K562 (cell line): ENCODE results near the gene NUF2. TPM values are rescaled to one million over a fixed set of nuclear protein-coding genes. Genes with fewer than 3 reads are reported as not detected.

Experiments
- ATAC-seq: fragments of 200-7000 bp; cut with Tn5 transposase; 3 replicates; pipeline ENCODE4 v1.9.1; 2020; ENCODE audit warnings: moderate library complexity
- BruUV-seq: library from RNA; stranded (reverse); fragments of 400-500 nt; replicated peaks from 2 replicates; lab custom pipeline; 2021; lab: Mats Ljungman, UMichigan
- CTCF ChIA-PET: fragments of 300-600 bp; formaldehyde crosslinking; extraction: SDS; loops from one replicate; lab custom pipeline; 2021; ENCODE audit warnings: low intra/inter-chr PET ratio; lab: Yijun Ruan, JAX
- POLR2A ChIA-PET: fragments of 300-600, 350-650 bp; sonication (Branson Sonifier 250); formaldehyde crosslinking; extraction: SDS; loops from one replicate; lab custom pipeline; 2021; ENCODE audit warnings: antibody characterized with exemption, inconsistent platforms; lab: Yijun Ruan, JAX
- DNase-seq, 4 experiments: peaks; one replicate each; pipeline versions ENCODE4 v3.0.0 to v3.0.0-alpha.2; 2011 to 2018; ENCODE audit warnings: low spot score in 3 of 4, mixed read lengths in 3 of 4; ENCODE audit errors: extremely low read depth in 1 of 4
- FAIRE-seq: peaks from 2 replicates; lab custom pipeline; 2011; peaks lifted over from hg19 to GRCh38; lab: Jason Lieb, UNC
- H2AFZ ChIP-seq: 2 replicates; pipeline ENCODE4 v1.6.0; 2011; ENCODE audit warnings: low read depth, low read length, control low read depth, inconsistent platforms
- H3K27ac ChIP-seq: fragments of 200-600 bp; 3 replicates; pipeline ENCODE4 v1.8.0; 2011; ENCODE audit warnings: low read depth, mild to moderate bottlenecking, control low read depth, inconsistent platforms, low read length, moderate library complexity, mixed read lengths; ENCODE audit errors: extremely low read depth
- H3K27me3 ChIP-seq, 2 experiments: fragments of 300-600 bp in 1 of 2; 2 replicates in 1 of 2; 3 replicates in 1 of 2; pipeline versions ENCODE4 v1.6.0 to v1.8.0; 2011; ENCODE audit warnings: inconsistent platforms in 2 of 2, low read length in 2 of 2, mild to moderate bottlenecking in 1 of 2, mixed read lengths in 1 of 2, moderate library complexity in 1 of 2; ENCODE audit not compliant: control insufficient read depth in 2 of 2, insufficient read depth in 2 of 2
- H3K36me3 ChIP-seq: fragments of 300-600 bp; 3 replicates; pipeline ENCODE4 v1.8.0; 2011; ENCODE audit warnings: mild to moderate bottlenecking, low read length, inconsistent platforms; ENCODE audit not compliant: control insufficient read depth, insufficient read depth
- H3K4me1 ChIP-seq, 2 experiments: fragments of 200-600 bp in 1 of 2; replicated peaks in 1 of 2; 2 replicates in 1 of 2; 3 replicates in 1 of 2; pipeline versions ENCODE4 v1.5.1 to v1.8.0; 2011; ENCODE audit warnings: inconsistent platforms in 2 of 2, low read length in 2 of 2, mild to moderate bottlenecking in 1 of 2, mixed read lengths in 1 of 2, moderate library complexity in 1 of 2; ENCODE audit not compliant: control insufficient read depth in 2 of 2, insufficient read depth in 2 of 2
- H3K4me2 ChIP-seq: 2 replicates; pipeline ENCODE4 v1.6.1; 2011; ENCODE audit warnings: low read length, control low read depth, inconsistent platforms, mixed read lengths; ENCODE audit not compliant: insufficient read depth
- H3K4me3 ChIP-seq: fragments of 200-600 bp; sonication (generic), shearing (Covaris generic); 2 replicates; pipeline ENCODE4 v1.5.1; 2016; ENCODE audit warnings: control low read depth, inconsistent platforms
- H3K79me2 ChIP-seq: fragments of 200-600 bp; 3 replicates; pipeline ENCODE4 v1.8.0; 2011; ENCODE audit warnings: low read length, inconsistent platforms; ENCODE audit not compliant: control insufficient read depth, insufficient read depth
- H3K9ac ChIP-seq, 2 experiments: 2 replicates each; pipeline versions ENCODE4 v1.6.0 to v1.6.1; 2011; ENCODE audit warnings: low read depth in 2 of 2, low read length in 2 of 2, control low read depth in 1 of 2, inconsistent platforms in 1 of 2, mild to moderate bottlenecking in 1 of 2, mixed read lengths in 1 of 2; ENCODE audit not compliant: insufficient read depth in 1 of 2
- H3K9me1 ChIP-seq: one replicate; pipeline ENCODE4 v1.6.0; 2011; ENCODE audit warnings: inconsistent platforms, mild to moderate bottlenecking, low read length, moderate library complexity; ENCODE audit not compliant: control insufficient read depth, insufficient read depth
- H3K9me3 ChIP-seq: replicated peaks from 2 replicates; pipeline ENCODE4 v1.5.1; 2011; ENCODE audit warnings: low read depth, low read length, inconsistent platforms; ENCODE audit not compliant: control insufficient read depth, insufficient read depth
- H4K20me1 ChIP-seq: replicated peaks from 2 replicates; pipeline ENCODE4 v1.6.1; 2011; ENCODE audit warnings: low read length, inconsistent platforms, mixed read lengths; ENCODE audit not compliant: control insufficient read depth, insufficient read depth
- CBFA2T3 ChIP-seq: fragments of 450-650 bp; IDR thresholded peaks from 2 replicates; pipeline ENCODE4 v1.6.1; 2017
- MXD1 ChIP-seq: fragments of 250-450 bp; sonication (Bioruptor Pico); IDR thresholded peaks from 2 replicates; pipeline ENCODE4 v1.8.0; 2021; ENCODE audit warnings: borderline replicate concordance, mild to moderate bottlenecking, moderate library complexity; ENCODE audit not compliant: poor library complexity, severe bottlenecking
- MYC ChIP-seq, 2 experiments: fragments of 250-450 bp in 1 of 2; sonication (Bioruptor Pico) in 1 of 2; IDR thresholded peaks; 2 replicates each; pipeline versions ENCODE4 v1.5.1 to v1.6.1; 2012 to 2021; ENCODE audit warnings: low read depth in 2 of 2, borderline replicate concordance in 1 of 2, improper control_type of control experiment in 1 of 2, low read length in 1 of 2, mild to moderate bottlenecking in 1 of 2, moderate library complexity in 1 of 2
- NFATC3 ChIP-seq: fragments of 450-650 bp; IDR thresholded peaks from 2 replicates; pipeline ENCODE4 v1.6.1; 2017; ENCODE audit warnings: mild to moderate bottlenecking
- POLR2AphosphoS5 ChIP-seq: IDR thresholded peaks from 2 replicates; pipeline ENCODE4 v1.6.1; 2011; ENCODE audit warnings: mild to moderate bottlenecking, low read depth, low read length, moderate library complexity; ENCODE audit not compliant: control insufficient read depth, insufficient read depth
- PRMT5 ChIP-seq: sonication (generic); formaldehyde crosslinking; IDR thresholded peaks from 2 replicates; pipeline ENCODE4 v1.5.0; 2020; ENCODE audit warnings: missing genetic modification reagents
- RUNX1 ChIP-seq: sonication (generic); IDR thresholded peaks from 2 replicates; pipeline ENCODE4 v1.6.1; 2016; ENCODE audit warnings: antibody characterized with exemption, low read depth
- SMAD3 ChIP-seq: fragments of 450-650 bp; formaldehyde crosslinking; conservative IDR thresholded peaks from 2 replicates; pipeline ENCODE4 v1.4.0; 2020; ENCODE audit warnings: mild to moderate bottlenecking
- STAT6 ChIP-seq: sonication (generic); formaldehyde crosslinking; IDR thresholded peaks from 2 replicates; pipeline ENCODE4 v1.8.1; 2023; ENCODE audit warnings: mild to moderate bottlenecking, missing genetic modification reagents
- TCF15 ChIP-seq: fragments of 250-450 bp; sonication (Bioruptor Pico); IDR thresholded peaks from 2 replicates; pipeline ENCODE4 v1.8.0; 2022; ENCODE audit warnings: moderate library complexity, mild to moderate bottlenecking, inconsistent platforms
- ZNF253 ChIP-seq: fragments of 250-450 bp; sonication (Bioruptor Pico); conservative IDR thresholded peaks from 2 replicates; pipeline ENCODE4 v1.6.1; 2021; ENCODE audit warnings: mild to moderate bottlenecking
- ZNF785 ChIP-seq: fragments of 250-450 bp; sonication (Bioruptor Pico); IDR thresholded peaks from 2 replicates; pipeline ENCODE4 v1.4.0; 2020; ENCODE audit warnings: mild to moderate bottlenecking
- WGBS: fragments of 100-300 bp; shearing (Covaris generic); methylation state at CpG from one replicate; pipeline ENCODE4 v1.1.6; 2016; ENCODE audit warnings: low coverage, mixed read lengths; ENCODE audit not compliant: insufficient coverage; ENCODE audit errors: missing lambda C conversion rate; 5-methylcytosine and 5-hydroxymethylcytosine counted together
- in situ Hi-C: fragments of 300-500 bp; cut with MboI; formaldehyde crosslinking; loops from 4 replicates; pipeline ENCODE4 v1.15.0; 2018; ENCODE audit warnings: inconsistent platforms, mixed read lengths
- intact Hi-C: fragments of 100-400 bp; cut with micrococcal nuclease; formaldehyde crosslinking; loops from 2 replicates; pipeline ENCODE4 v1.14.2; 2022
- polyA plus RNA-seq, 8 experiments: library from polyadenylated mRNA; depleted of rRNA in 4 of 8; stranded (reverse) in 5 of 8; unstranded in 3 of 8; fragments of >200 nt; fragmentation: Nextera tagmentation in 2 of 8; fragmentation: Illumina TruSeq in 1 of 8; extraction: Ambion mirVana in 2 of 8; extraction: Trizol in 1 of 8; gene quantifications; 2 replicates each; pipeline versions ENCODE4 v1.2.1 to v1.2.3, GENCODE V29; 2011 to 2014; ENCODE audit warnings: inconsistent platforms in 1 of 8, missing spikeins in 1 of 8
- total RNA-seq, 7 experiments: library from RNA; depleted of rRNA in 6 of 7; stranded (reverse); fragments of >200 nt in 6 of 7; fragmentation: Illumina TruSeq in 2 of 7; extraction: Trizol in 2 of 7; gene quantifications; 2 replicates each; pipeline versions ENCODE4 v1.2.1 to v1.2.3, GENCODE V29; 2011 to 2021; ENCODE audit warnings: low replicate concordance in 1 of 7
- TF ChIP-seq, protein P1 (sequence below): IDR thresholded peaks from 3 replicates; pipeline ENCODE4 v1.6.1; 2011; ENCODE audit warnings: borderline replicate concordance, mild to moderate bottlenecking, moderate library complexity; ENCODE audit not compliant: insufficient read length; ENCODE audit errors: extremely low read depth

NUF2 gene
- total and polyA plus RNA-seq, 9 of the 15 experiments (the other 6 are each of a cell fraction or from before 2014, with no cell fraction given), result 42.5 to 90.0 (median 60.3) TPM

DNA sequence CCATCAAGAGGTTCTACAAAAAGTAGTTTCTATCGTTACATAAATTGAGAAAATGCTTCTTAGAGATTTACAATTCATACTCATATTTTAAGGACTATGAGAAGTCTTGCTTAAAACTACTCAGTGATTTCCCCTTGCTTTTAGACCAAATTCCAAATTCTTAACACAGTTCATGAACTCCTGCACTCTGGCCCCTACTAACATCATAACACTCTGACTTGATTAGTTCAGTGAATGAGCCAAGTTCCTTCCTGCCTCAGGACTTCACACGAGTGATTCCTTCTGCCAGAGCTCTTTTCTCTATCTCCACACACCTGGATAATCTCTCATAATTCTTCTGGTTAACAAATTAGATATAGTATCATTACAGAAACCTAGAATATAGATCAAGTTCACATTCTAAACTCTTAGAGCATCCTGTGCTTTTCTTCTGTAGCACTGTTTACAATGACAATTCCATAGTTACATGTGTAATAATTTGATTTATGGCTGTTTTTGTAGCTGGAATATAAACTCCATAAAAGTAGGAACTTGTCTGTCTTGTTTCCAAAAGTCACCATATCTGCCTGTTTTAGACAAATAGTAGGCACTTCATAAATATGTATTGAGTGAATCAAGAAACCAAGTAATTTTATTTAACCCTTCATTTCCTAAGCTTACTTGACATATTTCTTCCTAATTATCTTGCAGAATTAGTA, 59.9 kb downstream of the NUF2 start:
- Histone ChIP-seq H3K9me3 (no peaks in the 10 kb centered on the region), H3K27ac (no peak overlapping the region), H3K4me2 (no peak overlapping the region)
- TF ChIP-seq POLR2AphosphoS5 (no peak), NFATC3 (no peak), STAT6 (CRISPR knock-in tag) (no peak), TCF15 (CRISPR knock-in tag) (no peak), CBFA2T3 (no peak), PRMT5 (CRISPR knock-in tag) (no peak), ZNF785 (no peak), RUNX1 (no peak), SMAD3 (CRISPR knock-in tag) (no peak), MYC (IDR thresholded peaks at IDR 0.05; ENCODE audit: low read depth, low read length) (no peak), MYC (CRISPR knock-in tag; IDR thresholded peaks at IDR 0.05; ENCODE audit: borderline replicate concordance, low read depth) (no peak), ZNF253 (no peak), MXD1 (no peak)
- TF ChIP-seq, protein P1, sequence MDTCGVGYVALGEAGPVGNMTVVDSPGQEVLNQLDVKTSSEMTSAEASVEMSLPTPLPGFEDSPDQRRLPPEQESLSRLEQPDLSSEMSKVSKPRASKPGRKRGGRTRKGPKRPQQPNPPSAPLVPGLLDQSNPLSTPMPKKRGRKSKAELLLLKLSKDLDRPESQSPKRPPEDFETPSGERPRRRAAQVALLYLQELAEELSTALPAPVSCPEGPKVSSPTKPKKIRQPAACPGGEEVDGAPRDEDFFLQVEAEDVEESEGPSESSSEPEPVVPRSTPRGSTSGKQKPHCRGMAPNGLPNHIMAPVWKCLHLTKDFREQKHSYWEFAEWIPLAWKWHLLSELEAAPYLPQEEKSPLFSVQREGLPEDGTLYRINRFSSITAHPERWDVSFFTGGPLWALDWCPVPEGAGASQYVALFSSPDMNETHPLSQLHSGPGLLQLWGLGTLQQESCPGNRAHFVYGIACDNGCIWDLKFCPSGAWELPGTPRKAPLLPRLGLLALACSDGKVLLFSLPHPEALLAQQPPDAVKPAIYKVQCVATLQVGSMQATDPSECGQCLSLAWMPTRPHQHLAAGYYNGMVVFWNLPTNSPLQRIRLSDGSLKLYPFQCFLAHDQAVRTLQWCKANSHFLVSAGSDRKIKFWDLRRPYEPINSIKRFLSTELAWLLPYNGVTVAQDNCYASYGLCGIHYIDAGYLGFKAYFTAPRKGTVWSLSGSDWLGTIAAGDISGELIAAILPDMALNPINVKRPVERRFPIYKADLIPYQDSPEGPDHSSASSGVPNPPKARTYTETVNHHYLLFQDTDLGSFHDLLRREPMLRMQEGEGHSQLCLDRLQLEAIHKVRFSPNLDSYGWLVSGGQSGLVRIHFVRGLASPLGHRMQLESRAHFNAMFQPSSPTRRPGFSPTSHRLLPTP, result no peak
- TF ChIP-seq, all 486 proteins: peak for 0
- H3K79me2 ChIP-seq, result no peaks in the 10 kb centered on the region
- WGBS, result 0% methylated on average over 2 of the region's 2 CpGs
- FAIRE-seq, result no peak
- no TSS peak for BruUV-seq
- DNase-seq, result no peak
- no peaks in the 10 kb centered on the region for H3K27me3 ChIP-seq
- no peak overlapping the region for H3K9ac ChIP-seq
- ATAC-seq, result no peak
- ChIA-PET CTCF (no interaction called here), POLR2A (no interaction called here)
- in situ Hi-C loops (no loop called here), intact Hi-C loops (no loop called here)
- H4K20me1 ChIP-seq, result no peaks in the 10 kb centered on the region
- no peak overlapping the region for H3K4me3 ChIP-seq
- H3K4me1 ChIP-seq, result no peaks in the 10 kb centered on the region
- H3K36me3 ChIP-seq, result no peaks in the 10 kb centered on the region
- no peak overlapping the region for H2AFZ ChIP-seq
- no peaks in the 10 kb centered on the region for H3K9me1 ChIP-seq
